ENCODE results near the gene SRP72.

SRP72 gene

DNA sequence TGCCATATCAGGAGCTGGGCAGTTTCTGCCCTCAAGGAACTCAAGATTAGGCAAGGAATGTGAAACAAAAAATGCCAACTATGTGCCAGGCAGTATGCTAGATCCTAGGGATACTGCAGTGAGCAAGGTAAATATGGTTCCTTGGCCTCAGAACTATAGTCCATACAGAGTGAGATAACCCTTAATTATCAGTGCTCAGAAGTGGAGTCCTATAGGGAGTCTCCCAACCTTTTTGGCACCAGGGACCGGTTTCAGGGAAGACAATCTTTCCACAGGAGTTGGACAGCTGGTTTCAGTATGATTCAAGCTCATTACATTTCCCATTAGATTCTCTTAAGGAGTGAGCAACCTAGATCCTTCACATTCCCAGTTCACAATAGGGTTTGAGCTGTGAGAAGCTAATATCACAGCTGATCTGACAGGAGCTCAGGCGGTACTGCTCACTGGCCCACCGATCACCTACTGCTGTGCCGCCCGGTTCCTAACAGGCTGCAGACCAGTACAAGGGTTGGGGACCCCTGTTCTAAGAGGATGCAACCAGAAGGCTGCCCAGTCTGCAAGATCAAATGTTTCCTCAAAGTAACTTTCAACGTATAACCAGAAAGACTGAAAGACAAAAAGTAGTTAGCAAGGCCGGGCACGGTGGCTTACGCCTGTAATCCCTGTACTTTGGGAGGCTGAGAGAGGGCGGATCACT lies 1.7 kb upstream of the SRP72 start:
- no peak for DNase-seq

DNA sequence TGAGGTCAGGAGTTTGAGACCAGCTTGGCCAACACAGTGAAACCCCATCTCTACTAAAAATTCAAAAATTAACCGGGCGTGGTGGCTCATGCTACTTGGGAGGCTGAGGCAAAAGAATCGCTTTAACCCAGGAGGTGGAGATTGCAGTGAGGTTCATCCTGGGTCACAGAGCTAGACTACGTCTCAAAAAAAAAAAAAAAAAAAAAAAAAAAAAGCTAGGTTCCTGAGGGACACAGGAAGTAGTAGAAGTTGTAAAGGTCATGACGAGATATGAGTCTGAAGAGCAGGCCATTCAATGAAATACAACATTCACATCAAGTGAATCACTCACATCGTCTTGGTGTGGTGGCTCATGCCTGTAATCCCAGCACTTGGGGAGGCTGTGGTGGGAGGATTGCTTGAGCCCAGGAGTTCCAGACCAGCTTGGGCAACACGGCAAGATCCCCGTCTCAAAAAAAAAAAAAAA lies 1.1 kb upstream of the SRP72 start:
- DNase-seq = peak; percentile 8

DNA sequence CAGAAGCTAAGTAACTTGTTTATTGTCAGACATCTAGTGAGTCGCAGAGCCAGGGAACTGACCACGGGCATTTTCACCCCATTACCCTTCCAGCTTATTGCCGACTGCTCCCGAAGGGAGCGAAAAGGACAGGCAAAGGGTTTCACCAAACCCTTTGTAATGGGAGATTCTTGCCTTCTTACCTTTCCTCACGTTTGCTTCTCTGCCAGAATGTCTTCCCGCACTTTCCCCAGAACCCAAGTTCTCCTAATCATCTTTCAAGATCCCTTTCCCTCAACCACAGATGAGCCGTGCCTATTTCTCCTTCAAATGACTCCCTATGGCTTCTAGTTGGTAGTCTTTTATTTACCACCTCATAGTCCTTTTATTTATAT lies 520 bp upstream of the SRP72 start:
- no peak for DNase-seq

DNA sequence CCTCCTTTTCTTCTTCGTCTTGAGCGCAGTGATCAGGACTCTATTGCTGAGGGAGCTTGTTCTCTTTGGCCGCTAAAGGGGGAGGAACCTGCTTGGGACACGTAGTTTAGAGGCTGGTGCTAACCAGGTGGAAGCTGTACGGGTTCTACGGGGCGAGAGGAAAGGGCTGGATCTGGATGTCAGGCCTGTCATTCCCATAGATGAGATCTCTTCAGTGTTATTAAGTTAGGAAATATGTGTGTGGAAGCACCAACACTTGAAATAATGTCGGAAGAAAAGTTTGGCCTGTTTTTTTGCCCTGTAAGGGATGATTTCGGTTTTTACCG lies 643 bp downstream of the SRP72 start:
- DNase-seq = no peak

DNA sequence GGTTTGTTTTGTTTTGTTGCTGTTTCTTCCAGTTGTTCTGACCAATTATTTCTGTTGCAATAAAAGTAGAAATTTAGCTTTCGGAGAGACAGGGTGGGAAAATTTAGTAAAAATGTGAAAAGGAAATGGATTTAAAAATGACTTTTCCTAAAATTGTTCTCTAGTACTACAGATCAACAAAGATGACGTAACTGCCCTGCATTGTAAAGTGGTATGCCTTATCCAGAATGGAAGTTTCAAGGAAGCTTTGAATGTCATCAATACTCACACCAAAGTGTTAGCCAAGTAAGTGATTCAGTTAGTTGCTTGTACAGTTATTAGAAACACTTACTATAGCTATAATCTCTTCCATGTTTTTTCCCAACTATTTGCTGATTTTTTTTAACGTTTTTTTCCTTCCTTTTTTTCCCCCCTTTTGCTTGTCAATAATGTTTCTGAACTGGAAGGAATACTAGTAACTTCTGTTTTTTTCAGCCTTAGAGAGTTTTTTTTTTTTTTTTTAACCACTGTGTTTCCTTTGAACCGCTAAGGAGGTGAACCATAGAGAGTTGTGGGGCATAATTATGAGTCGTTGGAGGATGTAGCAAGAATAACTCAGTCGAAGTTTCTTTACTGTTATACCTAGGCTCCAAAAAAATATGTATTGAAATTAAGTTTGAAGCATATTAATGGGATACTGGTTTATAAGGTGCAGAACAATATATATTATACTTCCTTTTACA lies 2.2 kb downstream of the SRP72 start:
- DNase-seq = no peak

DNA sequence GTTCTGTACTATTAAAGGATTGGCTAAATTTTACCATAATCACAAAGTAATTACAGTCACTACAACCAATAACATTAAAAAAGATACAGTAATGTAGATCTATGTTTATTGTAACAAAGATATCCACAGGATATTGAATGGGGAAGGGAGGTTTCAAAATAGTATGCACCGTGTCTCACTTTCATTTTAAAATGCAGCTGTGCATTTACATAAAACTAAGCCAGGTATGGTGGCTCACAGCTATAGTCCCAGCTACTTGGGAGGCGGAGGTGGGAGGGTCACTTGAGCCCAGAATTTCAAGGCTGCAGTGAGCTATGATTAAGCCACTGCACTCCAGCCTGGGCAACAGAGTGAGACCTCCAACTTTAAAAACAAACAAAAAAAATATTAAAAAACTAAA lies 8.5 kb downstream of the SRP72 start:
- no peak for DNase-seq

DNA sequence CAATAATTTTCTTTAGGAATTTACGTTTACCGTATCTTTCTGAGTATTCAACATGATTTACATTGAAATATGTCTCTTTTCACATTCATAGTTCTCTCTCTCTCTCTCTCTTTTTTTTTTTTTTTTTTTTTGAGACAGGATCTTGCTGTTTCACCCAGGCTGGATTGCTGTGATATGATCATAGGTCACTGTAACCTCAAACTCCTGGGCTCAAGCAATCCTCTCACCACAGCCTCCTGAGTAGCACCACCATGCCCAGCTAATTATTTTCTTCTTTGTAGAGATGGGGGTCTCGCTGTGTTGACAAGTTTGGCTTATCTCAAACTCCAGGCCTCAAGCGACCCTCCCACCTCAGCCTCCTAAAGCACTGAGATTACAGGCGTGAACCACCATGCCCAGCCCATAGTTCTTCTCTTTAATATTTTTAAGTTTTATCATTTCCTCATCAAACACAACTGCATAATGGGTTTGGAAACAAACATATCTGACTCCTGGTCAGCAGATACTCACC lies 9.8 kb downstream of the SRP72 start:
- no peak for DNase-seq

DNA sequence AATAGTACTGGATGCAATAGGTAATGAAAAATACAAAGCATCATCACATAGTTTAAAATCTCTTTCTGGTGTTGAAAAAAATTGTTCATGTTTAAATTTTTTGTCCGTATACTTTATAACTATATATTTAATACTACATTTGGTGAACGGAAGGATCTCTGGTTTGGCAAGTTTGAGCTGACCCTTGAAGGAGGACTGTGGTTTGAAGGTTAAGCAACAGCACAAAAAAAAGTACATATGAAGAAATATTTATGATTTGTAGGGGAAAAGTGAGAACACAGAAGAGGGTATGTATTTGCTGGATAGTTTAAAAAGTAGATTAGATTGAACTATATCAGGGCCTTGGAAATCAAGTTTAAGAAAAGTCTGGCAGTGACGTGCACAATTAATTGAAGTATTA lies 13.3 kb downstream of the SRP72 start:
- DNase-seq = no peak

DNA sequence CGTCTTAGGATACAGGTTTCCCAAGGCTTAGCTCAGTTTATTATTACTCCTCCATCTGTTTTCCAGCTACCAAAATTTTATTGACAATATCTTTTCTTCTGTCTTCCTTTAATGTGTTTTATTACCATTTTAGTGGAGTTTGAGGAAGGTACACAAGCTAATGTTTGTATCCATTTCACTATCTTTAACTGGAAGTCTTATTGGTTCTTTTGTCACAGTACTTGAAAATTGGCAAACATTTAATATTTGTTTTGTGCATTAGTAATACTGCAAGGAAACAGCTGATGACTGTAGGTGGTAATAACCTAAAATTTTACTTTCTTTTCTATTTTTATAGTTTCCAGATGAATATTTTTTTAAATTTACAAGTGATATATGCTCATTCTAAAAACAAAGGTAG lies 28.8 kb downstream of the SRP72 start:
- DNase-seq = no peak

DNA sequence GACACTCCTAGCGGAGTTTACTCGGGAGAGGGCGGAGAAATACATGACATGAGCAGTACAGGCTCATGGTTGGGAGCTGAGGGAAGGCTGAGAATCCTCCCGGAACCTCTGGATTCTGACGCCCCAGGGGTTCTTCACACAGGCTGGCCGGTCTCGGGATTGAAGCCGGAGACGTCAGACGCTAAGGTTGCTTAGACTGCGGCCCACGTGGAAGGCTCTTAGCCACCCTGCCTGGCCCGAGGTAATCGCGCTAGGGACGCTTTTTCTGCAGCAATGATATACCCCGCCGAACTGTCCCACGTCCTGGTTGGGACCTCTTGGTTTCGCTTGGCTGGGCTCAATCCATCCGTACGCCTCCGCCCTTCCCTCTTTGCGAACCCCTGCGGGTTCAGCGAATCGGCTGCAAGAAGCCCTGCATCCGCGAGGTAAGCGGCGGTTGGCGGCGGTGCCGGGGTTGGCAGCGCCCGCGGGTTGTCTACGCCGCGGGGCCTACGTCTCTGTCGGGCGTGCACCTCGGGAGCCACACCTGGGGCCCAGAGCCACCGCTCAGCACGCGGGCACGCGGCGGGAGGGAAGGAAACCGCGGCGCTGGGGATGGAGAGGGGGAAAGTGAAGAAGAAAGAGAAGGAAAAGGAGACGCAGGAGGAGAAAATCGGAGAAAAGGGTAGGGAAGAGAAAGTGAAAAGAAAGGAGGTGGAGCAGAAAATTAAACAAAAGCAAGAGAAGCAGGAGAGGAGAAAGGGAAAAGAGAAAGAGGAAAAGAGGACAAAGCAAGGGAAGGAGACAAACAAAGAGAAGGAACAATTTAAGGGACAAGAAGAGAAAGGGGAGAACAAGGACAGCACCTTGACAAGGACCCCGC lies 38.1 kb downstream of the SRP72 start, which contains the start of gene ARL9:
Gene ARL9, plus strand, starts transcription at position 523 of the 862 bp plus-strand sequence. Its CDS starts 72 bp downstream, at position 595.
- peak; percentile 3 for DNase-seq

DNA sequence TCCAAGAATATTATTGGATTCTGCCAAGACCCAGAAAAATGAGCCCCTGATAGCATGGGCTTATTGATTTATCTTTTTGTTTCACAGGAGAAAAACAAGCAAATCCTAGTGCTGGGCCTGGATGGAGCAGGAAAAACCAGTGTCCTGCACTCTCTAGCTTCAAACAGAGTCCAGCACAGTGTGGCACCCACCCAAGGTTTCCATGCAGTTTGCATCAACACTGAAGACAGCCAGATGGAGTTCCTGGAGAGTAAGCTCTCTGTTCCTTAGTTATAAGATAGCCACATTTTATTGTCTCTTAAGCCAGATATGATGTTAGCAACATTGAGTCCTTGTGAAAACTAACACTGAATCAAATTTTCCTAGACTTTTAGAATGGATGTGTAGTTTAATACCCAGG lies 43.7 kb downstream of the SRP72 start:
- DNase-seq = no peak

DNA sequence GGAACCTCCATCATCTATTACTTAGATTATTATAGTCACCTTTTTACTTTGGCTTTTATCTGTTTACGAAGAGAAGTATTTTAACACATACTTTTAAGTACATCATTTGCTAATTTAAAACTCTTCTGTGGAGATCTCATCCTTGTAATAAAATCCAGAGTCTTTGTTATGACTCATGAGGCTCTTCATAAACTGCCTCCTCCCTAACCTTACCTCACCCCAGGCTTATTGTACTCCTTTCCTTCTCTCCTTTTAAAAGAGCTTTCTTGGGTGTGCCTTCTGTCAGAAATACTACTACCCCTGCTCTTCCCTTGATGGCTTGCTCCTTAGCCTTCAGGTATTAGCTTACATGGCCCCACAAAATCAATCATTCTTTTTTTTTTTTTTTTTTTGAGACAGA lies 44.7 kb downstream of the SRP72 start:
- DNase-seq = no peak

DNA sequence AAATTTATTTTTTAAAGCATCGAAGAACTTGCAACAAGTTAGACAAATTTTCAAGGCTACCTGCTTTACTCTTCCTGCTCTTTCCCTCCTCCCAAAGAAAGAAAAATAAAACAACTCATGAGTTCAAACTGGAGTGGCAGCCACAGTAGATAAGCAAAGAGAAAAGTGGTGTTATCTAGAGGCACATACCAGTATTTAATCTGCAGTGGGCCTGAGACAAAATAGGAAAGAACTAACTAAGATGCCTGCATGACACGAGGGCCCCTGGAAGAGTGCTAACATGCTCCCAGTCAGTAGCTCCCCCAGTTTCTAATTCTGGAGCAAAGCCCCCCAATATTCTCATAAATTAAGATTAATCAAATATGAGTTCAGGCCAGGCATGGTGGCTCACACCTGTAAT lies 46.1 kb downstream of the SRP72 start:
- DNase-seq = no peak

DNA sequence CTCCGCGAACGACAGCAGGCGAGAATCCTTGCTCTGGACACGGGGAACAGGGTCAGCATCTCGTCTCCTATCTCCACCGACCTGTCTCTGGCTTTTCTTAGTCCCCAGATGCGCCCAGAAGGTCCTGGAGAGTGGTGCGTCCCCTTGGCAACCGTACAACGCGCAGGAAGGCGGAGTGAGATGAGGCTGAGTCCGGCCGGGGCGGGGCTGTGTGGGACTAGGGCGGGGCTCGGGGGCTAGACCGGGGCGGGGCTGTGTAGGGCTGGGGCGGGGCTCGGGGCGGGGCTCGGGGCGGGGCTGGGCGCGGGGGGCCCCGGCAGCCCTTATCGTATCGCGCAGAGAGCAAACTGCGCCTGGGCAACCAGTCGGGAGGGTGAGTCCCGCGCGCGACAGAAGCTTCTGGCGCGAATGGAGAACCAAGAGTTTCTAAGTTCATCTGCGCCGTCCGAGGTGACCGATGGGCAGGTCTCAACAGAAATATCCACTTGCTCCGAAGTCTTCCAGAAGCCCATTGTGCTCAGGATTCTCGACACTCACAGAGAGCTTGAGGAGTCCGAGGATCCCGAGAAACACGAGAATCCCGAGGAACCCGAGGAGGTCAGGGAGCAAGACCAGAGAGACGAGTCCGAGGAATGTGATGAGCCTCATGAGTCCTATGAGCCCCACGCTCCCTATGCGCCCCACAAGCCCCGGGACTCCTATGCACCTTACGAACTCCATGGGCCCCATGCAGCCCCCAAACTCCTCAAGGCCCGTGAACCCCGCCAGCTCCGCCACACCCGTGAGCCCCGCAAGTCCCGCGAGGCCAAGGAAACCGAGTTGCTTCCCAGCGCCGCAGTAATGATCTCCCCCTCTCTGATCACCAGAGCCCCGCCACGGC lies 63.1 kb downstream of the SRP72 start:
- DNase-seq = peak; percentile 68

DNA sequence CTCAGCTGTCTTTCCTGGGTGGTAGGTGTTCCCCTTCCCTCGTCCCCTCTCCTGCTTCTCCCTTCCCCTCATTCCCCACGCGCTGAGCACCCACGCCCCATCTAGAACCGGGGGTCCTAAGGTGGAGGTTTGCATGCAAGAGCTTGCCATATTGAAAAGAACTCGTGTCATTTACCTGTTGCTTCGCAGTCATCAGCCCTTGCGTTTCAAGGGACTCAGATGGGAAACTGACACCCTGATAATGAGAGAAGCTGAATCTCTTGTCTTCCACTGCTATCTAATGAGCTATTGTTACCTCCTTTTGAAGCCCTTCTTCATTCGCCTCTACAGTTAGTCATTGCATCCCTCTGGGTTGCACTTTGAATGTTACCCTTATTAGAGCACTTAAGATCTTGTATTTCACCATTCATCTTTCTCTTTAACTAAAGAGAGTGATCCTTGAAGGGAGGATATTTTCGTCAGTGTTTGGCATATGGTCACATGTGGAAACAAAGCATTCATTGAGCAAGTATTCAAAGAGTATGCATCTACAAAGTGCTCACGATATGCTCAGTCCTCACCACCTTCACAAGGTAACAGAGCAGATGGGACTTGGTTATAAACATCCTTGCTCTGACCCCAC lies 63.8 kb downstream of the SRP72 start:
- DNase-seq = no peak

DNA sequence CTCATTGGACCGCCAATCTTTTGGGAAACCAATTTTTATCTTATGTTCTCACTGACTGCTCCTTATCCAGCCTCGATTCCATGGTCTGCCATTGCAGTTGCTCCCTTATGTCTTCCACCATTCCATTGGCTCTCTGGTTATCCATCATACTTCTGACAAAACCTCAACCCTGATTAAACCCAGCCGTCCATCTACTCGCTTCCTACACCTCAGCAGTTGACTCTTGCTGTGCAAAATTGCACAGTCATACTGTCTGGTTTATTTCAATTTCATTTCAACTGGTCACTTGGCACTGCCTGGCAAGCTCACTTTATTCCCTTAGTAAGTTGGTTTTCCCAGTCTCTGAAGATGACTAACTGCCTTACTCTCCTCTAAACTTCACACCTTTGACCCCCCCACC lies 64.4 kb downstream of the SRP72 start:
- DNase-seq = no peak

DNA sequence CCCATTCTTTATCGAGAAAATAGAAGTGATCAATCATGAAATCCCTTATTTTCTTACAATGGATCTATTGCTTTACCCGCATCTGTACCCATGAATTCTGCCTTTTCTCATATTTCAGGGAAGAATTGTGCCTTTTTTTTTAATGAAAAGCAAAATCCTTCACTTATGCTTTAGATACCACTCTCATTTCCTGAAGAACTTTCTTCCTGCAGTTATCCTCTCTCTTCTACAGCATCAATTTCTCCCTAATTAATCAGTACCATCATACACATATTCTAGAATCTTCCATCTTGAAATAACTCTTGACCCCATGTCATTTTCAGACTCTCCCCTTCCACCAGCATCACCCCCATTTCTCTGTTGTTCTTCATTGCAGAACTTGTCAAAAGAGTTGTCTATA lies 64.8 kb downstream of the SRP72 start:
- DNase-seq = no peak

DNA sequence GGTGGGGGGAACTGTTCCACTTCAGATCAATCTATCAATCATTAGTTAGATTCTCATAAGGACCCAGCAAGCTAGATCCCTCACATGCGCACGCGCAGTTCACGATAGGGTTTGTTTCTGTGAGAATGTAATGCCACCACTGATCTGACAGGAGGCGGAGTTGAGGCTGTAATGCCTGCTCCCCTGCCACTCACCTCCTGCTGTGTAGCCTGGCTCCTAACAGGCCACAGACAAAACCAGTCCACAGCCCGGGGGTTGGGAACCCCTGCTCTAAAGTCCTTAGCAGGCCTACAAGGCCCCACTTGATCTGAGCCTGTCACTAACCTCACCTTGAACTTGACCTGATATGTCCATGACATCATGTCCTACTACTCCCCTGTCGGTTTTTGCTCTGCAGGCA lies 68.5 kb downstream of the SRP72 start:
- DNase-seq = no peak

DNA sequence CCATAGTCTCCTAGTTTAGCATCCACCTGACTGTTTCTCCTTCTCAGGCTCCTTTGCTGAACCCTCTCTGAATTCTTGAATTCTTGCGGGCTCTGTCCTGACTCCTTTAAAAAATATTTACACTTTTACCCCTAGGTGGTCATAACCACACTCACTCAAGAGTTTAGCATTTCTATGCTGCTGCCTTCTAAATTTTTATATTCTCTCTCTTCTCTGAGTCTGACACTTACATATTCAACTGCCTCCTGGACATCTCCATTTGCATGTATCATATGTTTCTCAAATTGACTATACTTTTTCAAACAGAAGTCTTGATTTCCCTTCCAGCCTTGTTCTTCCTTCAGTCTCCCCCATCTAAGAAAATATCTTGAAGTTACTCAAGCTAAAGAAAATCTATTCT lies 69.7 kb downstream of the SRP72 start:
- DNase-seq = no peak

DNA sequence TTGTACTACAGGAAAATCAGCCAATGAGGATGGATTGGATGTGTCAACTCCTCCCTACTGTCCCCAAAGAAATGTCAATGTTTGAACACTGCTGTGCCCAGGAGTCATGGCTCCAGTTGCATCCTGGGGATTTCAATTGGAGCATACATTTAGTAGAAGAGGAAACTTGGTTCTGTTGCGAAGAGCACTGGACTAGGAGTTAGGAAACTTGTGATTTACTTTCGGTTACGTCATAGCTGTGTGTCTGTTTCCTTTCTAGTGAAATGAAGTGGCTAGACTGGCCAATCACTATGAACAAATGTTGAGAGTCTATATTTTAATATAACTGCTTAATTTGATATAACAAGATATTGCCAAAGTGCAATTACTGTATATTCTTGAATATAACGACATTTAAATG lies 73.4 kb downstream of the SRP72 start:
- DNase-seq = no peak

DNA sequence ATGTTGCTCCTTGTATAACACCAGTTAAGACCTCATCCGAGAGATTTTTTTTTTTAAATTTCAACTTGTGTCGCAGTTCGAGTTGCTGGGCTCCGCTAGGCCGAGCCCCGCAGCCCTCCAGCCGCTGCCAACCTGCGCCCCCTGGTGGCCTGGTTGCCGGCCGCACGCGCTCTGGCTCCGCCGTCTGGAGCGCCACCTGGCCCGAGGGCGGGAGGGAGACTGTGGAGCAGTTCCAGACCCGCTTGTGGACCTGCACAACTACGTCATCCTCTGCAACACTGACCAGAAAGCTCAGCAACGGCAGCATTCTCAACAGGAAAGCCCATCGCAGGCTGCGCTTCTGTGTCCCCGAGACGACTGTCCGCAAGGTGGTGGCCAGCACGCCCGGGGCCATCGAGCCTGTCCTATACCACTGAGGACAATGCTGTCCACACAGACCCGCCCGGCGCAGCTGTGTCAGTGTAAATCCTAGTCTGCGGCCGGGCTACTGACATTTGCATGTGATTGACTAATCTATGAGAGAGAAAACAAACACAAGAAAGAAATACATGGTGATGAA lies 77.2 kb downstream of the SRP72 start:
- peak; percentile 8 for DNase-seq

DNA sequence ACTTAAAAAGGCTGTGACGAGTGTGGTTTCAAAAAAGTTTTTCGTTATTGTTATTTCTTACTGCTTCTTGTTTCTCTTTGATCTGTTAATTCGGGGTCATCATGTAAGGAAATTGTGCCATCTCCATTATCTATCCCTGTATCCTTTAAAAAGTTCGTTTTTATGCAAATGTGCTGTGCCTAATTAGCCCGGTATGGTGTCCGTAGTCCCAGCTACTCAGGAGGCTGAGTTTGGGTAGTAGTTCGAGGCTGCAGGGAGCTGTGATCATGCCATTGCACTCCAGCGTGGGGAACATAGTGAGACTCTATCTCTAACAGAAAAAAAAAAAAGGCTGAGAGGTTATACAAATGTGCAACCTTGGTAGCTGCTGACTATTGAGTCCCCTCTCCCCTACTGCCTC lies 83.2 kb downstream of the SRP72 start:
- DNase-seq = no peak
